Measurements from ENCODE around the gene KDM5B. TPM values are rescaled to one million over a fixed set of nuclear protein-coding genes. Genes with fewer than 3 reads are reported as not detected.

KDM5B gene
- total and polyA plus RNA-seq, 9 of the 15 experiments (the other 6 are each of a cell fraction or from before 2014, with no cell fraction given), result 15.4 to 90.6 (median 57.1) TPM

- no peak overlapping the region for H3K27ac ChIP-seq (ENCODE audit: extremely low read depth, low read depth, low read length)
- H3K9me1 ChIP-seq (ENCODE audit: control insufficient read depth, insufficient read depth, low read length), result no peaks in the 10 kb centered on the region
- H4K20me1 ChIP-seq (replicated peaks; ENCODE audit: control insufficient read depth, insufficient read depth, low read length), result peaks cover 14% of the 10 kb centered on the region
- H3K4me1 ChIP-seq (replicated peaks in 1 of 2; ENCODE audit: control insufficient read depth in 2 of 2, insufficient read depth in 2 of 2, low read length in 2 of 2), result no peaks in the 10 kb centered on the region
- no peak overlapping the region for H2AFZ ChIP-seq (ENCODE audit: low read depth, low read length)
- no peak overlapping the region for H3K4me2 ChIP-seq (ENCODE audit: insufficient read depth, low read length)
- no peak overlapping the region for H3K4me3 ChIP-seq
- ChIA-PET CTCF (ENCODE audit: low intra/inter-chr PET ratio) (no interaction called here), POLR2A (interaction anchor here (0.6 to 1.3 kb wide), 4 partner anchors 14 to 43 kb away, joined by 3 to 5 read pairs (median 4); no protein-coding TSS in a partner anchor)
- no peaks in the 10 kb centered on the region for H3K9me3 ChIP-seq (replicated peaks; ENCODE audit: control insufficient read depth, insufficient read depth, low read depth, low read length)
- in situ Hi-C loops (cut with MboI), result no loop called here
- no peak overlapping the region for H3K9ac ChIP-seq (ENCODE audit: insufficient read depth in 1 of 2, low read depth in 2 of 2, low read length in 2 of 2)
- peaks cover 12 to 39% of the 10 kb centered on the region in 2 experiments for H3K27me3 ChIP-seq (ENCODE audit: control insufficient read depth in 2 of 2, insufficient read depth in 2 of 2, low read length in 2 of 2)
- H3K79me2 ChIP-seq (ENCODE audit: control insufficient read depth, insufficient read depth, low read length), result no peaks in the 10 kb centered on the region
- 2% methylated on average over 9 of the region's 9 CpGs for WGBS (ENCODE audit: insufficient coverage, low coverage, missing lambda C conversion rate)
- BruUV-seq (replicated peaks), result no TSS peak
- intact Hi-C loops (cut with micrococcal nuclease), result loop anchor here (5.0 kb wide), 1 partner anchor 32 kb away; no protein-coding TSS in a partner anchor
- no peaks in the 10 kb centered on the region for H3K36me3 ChIP-seq (ENCODE audit: control insufficient read depth, insufficient read depth, low read length)
- DNase-seq (ENCODE audit: extremely low read depth in 1 of 4, low spot score in 3 of 4), result no peak
- 0 out of 2 replicates have a peak, but pooled peaks have one; percentile 16 for TF ChIP-seq REST (IDR thresholded peaks at IDR 0.05; ENCODE audit: borderline replicate concordance)
- TF ChIP-seq REST (CRISPR knock-in tag; IDR thresholded peaks at IDR 0.05; ENCODE audit: low read depth), result no peak
- TF ChIP-seq ZNF282 (CRISPR knock-in tag; IDR thresholded peaks at IDR 0.05), result no peak
- ATAC-seq, result no peak
- no peak for FAIRE-seq
These were observed 118.5 kb downstream of the KDM5B start for GRCh38 chr1:202689493-202690342.

Measured in K562 (cell line).